ENCODE results near the gene EXOC3. TPM values are rescaled to one million over a fixed set of nuclear protein-coding genes. Genes with fewer than 3 reads are reported as not detected.

Gene EXOC3
- 26.5 to 30.9 TPM (median 30.6 TPM) in 5 replicates for total RNA-seq (2022; extraction: Qiagen RNA extraction)

DNA sequence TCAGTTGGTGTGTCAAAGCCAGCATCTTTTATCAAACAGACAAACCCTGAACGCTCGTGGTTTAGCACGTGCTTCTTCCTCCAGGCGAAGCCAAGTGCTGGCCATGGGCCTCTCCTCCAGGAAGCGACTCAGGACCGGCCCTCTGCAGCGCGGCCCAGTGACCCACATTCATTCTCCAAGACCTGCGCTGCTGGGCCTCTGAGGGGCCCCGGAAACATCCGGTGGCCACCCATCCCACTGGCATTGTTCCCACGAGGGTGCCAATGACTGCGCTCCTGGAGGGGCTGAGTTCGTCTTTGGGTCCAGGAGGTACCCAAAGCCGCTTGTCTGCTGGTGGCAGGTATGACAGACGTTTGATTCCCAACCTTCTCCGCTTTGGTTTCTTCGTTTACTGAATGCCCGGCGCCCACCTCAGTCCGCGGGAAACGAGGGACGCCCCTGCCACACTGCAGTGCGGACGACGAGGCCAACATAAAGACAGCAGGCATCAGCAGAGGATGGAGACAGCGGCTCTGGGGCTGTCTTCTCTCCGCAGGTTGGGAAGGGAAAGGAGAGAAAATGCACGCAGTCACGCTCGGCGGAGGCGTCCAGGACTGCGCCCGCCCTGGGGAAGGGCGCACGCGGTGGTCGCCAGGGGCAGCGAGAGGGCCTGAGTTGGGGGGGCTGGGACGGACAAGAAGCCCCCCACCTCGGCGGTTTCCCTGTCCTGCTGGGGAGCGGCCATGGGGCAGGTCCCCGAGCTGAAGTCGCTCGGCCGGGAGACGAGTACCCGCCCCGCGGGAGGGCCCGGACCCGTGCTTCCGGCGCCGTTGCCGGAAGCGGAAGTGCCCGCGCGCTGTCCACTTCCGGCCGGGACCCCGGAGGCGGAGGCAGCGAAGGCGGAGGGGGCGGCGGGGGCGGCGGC is at the start of gene EXOC3:
Gene EXOC3 (plus strand): TSS at position 842 of the 904 bp plus-strand sequence. CDS start 3,030 bp downstream, outside the sequence.

Other genes with a start within 250 kb of the EXOC3 start
- gene CCDC127, start 225.0 kb upstream of the EXOC3 start, total RNA-seq (2022; extraction: Qiagen RNA extraction), result 5.3 to 7.2 TPM (median 5.8 TPM) in 5 replicates
- gene SDHA, start 224.9 kb upstream of the EXOC3 start, total RNA-seq (2022; extraction: Qiagen RNA extraction), result 103 to 125 TPM (median 124 TPM) in 5 replicates
- 153 to 195 TPM (median 187 TPM) in 5 replicates for gene PDCD6, start 171.5 kb upstream of the EXOC3 start, total RNA-seq (2022; extraction: Qiagen RNA extraction)
- 3.2 to 4.5 TPM (median 3.8 TPM) in 5 replicates for gene AHRR, start 121.5 kb upstream of the EXOC3 start, total RNA-seq (2022; extraction: Qiagen RNA extraction)
- 1.9 to 2.8 TPM (median 2.1 TPM) in 5 replicates for gene SLC9A3, start 81.3 kb downstream of the EXOC3 start, total RNA-seq (2022; extraction: Qiagen RNA extraction)
- 7.5 to 11.3 TPM (median 10.0 TPM) in 5 replicates for gene CEP72, start 169.2 kb downstream of the EXOC3 start, total RNA-seq (2022; extraction: Qiagen RNA extraction)